AG10803 (cell line): ENCODE results near the gene SKIC2.

Experiments used
- DNase-seq: peaks from one replicate; pipeline ENCODE4 v3.0.0; 2010; ENCODE audit warnings: low read depth
- H3K4me3 ChIP-seq: 2 replicates; pipeline ENCODE4 v1.5.1; 2011; ENCODE audit warnings: mild to moderate bottlenecking, low read length, control low read depth
- CTCF ChIP-seq: conservative IDR thresholded peaks from 2 replicates; pipeline ENCODE4 v1.5.1; 2011; ENCODE audit warnings: mild to moderate bottlenecking, low read length, control low read depth, inconsistent platforms

SKIC2 gene

GRCh38 chr6:31968791-31969711, 10.1 kb downstream of the SKIC2 start:
- no peak for DNase-seq
- no peak for TF ChIP-seq CTCF
- no peak overlapping the region for H3K4me3 ChIP-seq

GRCh38 chr6:31969712-31970603, 11.0 kb downstream of the SKIC2 start:
- no peak for TF ChIP-seq CTCF
- H3K4me3 ChIP-seq = peak overlapping the region; percentile 94
- no peak for DNase-seq

- TF ChIP-seq CTCF = no peak
- DNase-seq = no peak
- peak overlapping the region; percentile 94 for H3K4me3 ChIP-seq
Measured at GRCh38 chr6:31970604-31971271, 11.8 kb downstream of the SKIC2 start.

GRCh38 chr6:31971279-31971992, 12.5 kb downstream of the SKIC2 start:
- TF ChIP-seq CTCF = no peak
- DNase-seq = no peak
- H3K4me3 ChIP-seq = peak overlapping the region; percentile 94

GRCh38 chr6:31971993-31972708, 13.2 kb downstream of the SKIC2 start, which contains the start of gene DXO:
DXO (minus strand) TSS chr6:31972138; CDS start chr6:31971675, 463 bp downstream.
- peak; percentile 99 for DNase-seq
- TF ChIP-seq CTCF = no peak
- peak within 1 kb of the TSS; percentile 94 for H3K4me3 ChIP-seq
